Left ventricle myocardium superior (tissue), 1 donor: Measurements from ENCODE around the gene SDK2. TPM values are rescaled to one million over a fixed set of nuclear protein-coding genes. Genes with fewer than 3 reads are reported as not detected.

ENCODE experiments used
- ATAC-seq: fragments of 200-7000 bp; cut with Tn5 transposase; one replicate; pipeline ENCODE4 v1.9.1; 2020; ENCODE audit warnings: mild to moderate bottlenecking, moderate library complexity
- DNase-seq: peaks from one replicate; pipeline ENCODE4 v3.0.0-alpha.2; 2020
- intact Hi-C: fragments of 100-400 bp; cut with micrococcal nuclease; formaldehyde crosslinking; loops from one replicate; pipeline ENCODE4 v1.11.0; 2022
- total RNA-seq: library from RNA; stranded (reverse); fragmentation: NEBNext Ultra II Directional; extraction: Animal tissue kit (Norgen Biotek cat#: 25700); gene quantifications from one replicate; pipeline ENCODE4 v1.2.1, GENCODE V29; 2021
- donor health status: DM: no; HTN: yes; CAD: no; lungs with severe emphysema.

The SDK2 gene
- total RNA-seq, 1 donor from 2014 or later, result 1.5 TPM

DNA sequence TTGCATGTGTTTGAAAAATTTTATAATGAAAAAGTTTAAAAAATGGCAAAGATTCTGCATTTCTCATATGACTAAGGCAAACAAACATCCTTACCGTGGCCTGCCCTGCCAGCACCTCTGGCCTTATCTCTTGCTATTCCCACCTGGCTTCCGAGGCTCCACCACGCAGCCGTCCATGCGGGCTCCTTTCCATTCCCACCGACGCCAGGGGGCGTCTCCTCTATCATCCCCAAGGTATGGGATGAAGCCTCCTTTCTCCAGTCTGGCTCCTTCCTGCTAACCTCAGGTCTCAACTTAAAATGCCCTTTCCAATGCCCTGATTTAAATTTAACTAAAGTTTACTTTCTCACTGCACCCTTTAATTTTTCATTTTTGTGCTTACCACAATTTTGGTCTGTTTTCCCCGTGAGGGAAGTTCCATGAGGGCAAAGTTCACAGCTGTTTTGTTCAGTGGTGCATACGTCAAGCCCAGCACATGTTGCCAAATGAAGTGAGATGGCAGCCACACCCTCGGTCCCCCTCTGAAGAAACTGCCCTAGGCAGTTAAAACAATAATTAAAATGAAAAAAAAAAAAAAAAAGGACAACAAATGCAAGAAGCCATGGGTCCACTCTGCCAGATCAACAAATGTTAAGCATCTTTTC lies 13.3 kb upstream of the SDK2 start:
- DNase-seq (peak; percentile 76), ATAC-seq (peak; percentile 74)
- intact Hi-C loops, result no loop called here

GRCh38 chr17:73654241-73654640 lies 10.0 kb upstream of the SDK2 start:
- DNase-seq, result no peak
- intact Hi-C loops, result no loop called here
- no peak for ATAC-seq

- intact Hi-C loops, result no loop called here
Measured at GRCh38 chr17:73653810-73654209, 9.6 kb upstream of the SDK2 start.

DNA sequence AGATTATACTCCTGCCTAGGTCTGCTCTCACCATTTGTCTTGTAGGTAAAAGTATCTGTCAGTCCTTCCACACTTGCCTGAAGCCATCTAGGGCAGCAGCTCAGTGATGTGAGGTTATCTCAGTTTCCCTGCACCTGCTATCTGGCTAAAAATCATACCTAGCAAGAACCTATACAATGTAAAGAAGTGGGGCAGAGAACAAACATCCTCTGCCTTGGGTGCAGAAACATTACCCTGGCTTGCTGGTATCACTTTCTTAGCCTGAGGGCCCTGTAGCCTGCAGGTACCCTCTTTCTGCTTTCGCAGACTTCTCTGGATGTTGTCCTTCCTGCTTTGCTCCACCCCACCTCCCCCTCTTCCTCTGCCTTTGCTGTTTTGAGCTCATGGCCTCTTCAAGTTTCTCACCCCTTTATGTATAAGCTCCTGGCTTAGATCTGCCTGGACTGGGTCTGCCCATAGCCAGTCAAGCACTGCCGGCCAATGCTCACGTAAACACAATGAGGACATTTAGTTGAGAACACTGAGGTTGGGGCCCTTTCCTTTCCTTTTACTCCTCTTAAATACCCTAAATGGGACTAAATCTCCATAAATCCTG lies 8.7 kb upstream of the SDK2 start:
- no peak for DNase-seq
- intact Hi-C loops, result no loop called here

More at GRCh38 chr17:73653810-73654209, 9.6 kb upstream of the SDK2 start:
- DNase-seq (no peak), ATAC-seq (no peak)

DNA sequence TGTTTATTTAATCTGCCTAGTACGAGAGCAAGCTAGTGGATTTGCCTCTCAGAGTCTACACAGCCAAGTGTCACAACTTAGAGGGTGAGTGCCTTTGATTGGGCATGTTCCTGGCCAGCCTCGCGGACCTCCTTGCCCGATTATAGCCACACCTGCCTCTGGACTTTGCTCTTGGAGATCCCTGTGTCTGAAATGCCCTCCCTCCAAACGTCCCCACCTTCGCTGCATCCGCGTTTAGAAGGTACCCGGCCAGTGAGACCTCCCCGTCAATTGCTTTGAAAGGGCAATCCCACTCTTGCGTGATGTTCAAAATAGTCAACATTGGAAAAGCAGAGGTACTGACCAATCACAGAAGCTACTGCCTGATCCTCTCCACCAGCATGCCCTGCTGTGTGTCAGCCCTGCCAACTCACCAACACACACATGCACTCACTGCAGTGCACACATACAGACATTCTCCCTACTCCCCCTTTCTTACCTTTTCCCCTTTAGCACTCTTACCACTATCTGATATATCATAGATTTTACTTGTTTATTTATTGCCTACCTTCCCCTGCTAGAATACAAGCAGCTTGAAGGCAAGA lies 6.5 kb upstream of the SDK2 start:
- DNase-seq (no peak), ATAC-seq (no peak)
- intact Hi-C loops, result no loop called here

More for the DNA sequence above, 8.7 kb upstream of the SDK2 start:
- ATAC-seq, result no peak

DNA sequence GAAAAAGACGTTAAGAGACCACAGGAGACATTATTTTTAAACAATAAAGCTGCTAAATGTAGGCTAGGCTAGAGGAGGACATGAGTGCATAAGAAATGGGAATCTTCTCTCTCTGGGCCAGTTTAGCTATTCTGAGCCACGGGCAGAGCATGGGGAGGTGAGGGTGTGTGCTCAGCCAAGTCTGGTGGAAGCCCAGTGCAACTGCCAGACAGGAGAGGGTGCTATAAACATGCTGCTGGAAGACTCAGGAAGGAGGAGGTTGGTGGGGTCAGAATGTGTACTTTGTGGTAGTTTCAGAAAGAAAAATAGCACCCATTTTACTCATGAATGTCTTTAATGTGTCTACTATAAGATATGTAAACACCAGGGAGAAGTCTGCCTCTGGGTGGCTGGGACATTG lies 5.9 kb upstream of the SDK2 start:
- DNase-seq (no peak), ATAC-seq (peak; percentile 77)
- intact Hi-C loops, result no loop called here

GRCh38 chr17:73648974-73649373 lies 4.7 kb upstream of the SDK2 start:
- intact Hi-C loops, result no loop called here
- ATAC-seq (no peak), DNase-seq (no peak)

DNA sequence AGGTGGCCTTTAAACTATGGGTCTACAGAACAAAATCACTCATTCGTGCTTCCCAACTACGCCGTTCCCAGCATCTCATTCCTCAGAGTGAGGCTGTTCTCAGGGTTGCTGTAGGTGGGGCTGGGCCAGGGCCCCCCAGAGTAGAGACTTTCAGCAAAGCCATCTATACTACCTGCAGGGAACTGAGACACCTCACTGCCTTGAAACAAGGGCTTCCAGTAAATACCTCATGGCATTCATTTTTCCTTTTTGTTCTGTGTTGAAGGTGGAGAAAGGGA lies 4.2 kb upstream of the SDK2 start:
- intact Hi-C loops, result no loop called here
- ATAC-seq (no peak), DNase-seq (no peak)

DNA sequence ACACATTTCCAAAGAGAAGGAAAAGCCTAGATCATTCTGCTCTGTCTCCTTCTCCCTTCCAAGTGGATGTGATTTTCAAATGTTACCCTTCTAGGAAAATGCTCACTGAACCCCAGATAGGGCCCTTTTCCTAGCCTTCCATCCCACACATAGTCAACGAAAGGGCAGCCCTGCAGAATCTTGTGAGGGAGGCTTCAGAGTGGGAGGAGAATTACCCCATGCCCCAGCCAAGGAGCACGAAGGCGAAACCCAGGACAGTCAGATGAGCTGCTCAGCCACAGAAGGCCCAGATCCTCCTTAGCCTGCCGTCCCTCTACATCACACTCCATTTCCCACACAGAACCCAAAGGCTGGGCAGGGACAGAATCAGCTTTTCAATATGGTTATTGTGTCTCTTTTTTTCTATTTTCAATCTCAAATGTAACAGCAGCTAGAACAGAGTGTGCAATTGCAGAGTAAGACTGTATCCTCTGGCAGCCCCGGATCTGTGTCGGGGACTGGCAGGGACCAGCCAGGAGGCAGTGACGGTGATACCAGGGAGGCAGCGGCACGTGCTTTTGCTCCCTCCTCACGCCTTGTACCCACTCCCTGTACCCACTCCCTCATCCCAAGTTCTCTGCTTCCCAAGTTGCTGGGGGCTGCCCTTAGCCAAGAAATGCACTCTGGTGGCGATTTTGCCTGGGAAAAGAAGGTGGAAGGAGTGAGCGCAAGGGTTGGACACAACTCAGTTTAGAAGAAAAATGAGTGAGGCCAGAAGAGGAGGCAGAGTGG lies 3.7 kb upstream of the SDK2 start:
- no peak for ATAC-seq
- intact Hi-C loops, result no loop called here
- no peak for DNase-seq

- intact Hi-C loops, result no loop called here
- no peak for ATAC-seq
Measured at GRCh38 chr17:73647301-73647695, 3.1 kb upstream of the SDK2 start.

DNA sequence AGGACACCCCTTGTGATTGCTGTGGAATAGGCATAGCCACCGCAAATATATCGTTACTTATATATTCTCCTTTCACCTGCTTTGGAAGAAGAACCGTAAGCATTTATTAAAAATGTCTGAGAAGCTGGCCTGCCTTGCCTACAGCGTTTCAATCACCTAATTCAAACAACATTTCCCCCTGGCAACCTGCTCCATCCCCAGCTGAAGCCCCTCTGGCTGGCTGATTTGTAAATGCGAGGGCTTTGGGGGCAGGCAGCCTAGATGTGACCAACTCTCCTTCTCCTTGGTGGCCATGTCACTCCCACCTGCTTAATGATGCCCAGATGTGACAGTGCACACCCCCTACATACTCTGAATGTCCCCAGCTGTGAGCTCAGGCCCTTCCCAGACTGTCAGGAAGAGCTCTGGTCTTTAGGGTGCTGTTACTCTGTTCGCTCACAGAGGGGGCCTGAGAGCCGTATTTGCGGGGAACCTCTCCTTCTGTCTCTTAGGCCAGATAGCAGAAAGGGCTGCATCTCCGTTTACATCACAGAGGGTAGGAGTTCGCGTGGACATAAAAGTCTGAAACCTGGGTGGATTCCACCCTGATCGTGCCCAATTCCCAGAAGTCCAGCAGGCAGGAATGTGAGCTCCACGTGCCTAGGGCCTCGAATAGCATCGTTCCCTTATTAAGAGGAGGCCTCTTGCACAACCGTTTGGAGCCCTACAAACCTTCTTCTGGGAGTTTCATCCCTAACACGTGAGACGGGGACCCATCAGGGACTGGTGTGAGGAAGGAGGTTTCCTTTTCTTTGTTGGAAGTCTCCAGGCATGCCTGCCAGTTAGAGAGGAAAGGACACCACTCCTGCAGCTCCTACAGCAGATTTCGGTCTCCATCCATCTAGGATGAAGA lies 2.4 kb upstream of the SDK2 start:
- intact Hi-C loops, result no loop called here
- no peak for DNase-seq
- ATAC-seq, result no peak

More at GRCh38 chr17:73647301-73647695, 3.1 kb upstream of the SDK2 start:
- no peak for DNase-seq

DNA sequence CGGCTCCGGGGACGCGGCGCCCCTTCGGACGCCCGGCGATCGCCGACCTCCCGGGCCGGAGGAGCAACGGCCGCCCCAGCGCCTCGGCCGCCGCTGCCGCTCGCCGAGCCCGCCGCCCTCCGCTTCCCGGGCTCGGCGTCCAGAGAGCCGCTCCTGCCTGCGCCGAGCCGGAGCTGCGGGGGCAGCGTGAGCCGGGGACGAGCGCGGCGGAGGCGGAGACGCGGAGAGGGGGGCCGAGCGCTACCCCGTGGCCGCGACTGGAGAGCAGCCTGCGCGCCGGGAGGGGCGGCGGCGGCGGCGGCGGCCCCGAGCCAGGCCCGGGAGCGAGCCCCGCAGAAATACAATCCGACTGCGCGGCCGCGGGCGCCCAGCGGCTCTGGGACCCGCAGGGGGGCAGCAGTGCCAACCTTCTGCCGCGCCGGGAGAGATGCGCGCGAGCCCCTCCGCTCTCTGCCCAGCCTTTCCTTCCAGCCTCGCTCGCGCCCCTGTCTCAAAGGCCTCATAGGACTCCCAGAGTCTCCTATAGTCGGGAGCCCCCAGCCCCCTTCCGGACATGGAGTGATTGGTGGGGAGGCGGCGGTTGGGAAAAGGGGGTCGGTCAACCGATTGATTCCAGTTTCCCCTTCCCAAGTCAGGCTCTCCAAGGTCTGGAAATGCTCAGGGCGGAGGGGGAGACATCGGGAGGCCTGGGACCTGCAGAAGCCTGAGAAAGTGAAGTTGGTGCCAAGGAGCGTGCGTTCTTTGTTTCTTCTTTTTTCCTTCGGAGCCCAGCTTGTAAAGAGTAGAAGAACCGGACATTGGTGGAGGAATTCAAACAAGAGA lies 1.0 kb upstream of the SDK2 start:
- intact Hi-C loops, result no loop called here
- DNase-seq (peak; percentile 75), ATAC-seq (peak; percentile 88)

- intact Hi-C loops, result no loop called here
- DNase-seq, result no peak
- ATAC-seq, result no peak
Measured at GRCh38 chr17:73643852-73644144, 447 bp downstream of the SDK2 start.

DNA sequence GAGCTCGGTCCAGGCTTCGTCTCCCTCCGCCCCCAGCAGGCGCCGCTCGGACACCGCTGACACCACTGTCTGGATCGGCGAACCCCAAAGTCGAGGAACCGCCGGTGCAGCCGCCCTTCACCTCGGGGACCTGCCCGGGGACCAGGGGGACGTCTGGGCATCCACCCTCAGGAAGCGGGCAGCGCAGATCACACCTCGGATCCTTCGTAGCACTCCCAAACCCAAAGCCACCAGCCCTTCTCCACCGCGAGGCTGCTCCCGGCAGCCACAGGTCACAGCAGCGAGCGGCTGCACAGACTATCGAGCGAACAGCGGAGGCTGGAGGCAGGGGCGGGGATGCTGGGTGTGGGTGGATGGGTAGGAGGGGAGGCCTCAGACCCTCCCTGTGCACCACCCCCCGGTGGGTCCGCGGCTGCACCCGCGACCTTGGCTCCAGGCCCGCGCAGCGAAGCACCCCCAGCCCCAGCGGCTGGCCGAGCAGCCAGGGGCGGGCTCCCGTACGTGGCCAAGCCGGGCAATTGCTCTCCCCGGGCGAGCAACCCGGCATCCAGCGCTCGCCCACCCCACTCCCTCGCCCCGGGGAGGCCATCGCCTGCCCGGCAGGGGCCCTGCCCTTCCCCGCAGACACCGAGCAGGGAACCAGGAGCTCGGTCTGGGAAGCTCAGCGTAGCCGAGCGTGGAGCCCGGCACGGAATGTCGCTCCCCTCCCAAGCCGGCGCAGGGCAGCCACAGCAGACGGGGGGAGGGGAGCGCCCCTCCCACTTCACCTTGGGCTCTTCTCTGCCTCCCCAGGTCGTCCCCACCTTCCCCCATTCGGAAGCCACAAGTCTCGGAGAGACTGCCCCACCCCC lies 1.0 kb downstream of the SDK2 start:
- intact Hi-C loops, result no loop called here
- peak; percentile 50 for DNase-seq

GRCh38 chr17:73642659-73643000 lies 1.6 kb downstream of the SDK2 start:
- DNase-seq (no peak), ATAC-seq (no peak)
- intact Hi-C loops, result no loop called here

More for the DNA sequence above, 1.0 kb downstream of the SDK2 start:
- peak; percentile 61 for ATAC-seq

DNA sequence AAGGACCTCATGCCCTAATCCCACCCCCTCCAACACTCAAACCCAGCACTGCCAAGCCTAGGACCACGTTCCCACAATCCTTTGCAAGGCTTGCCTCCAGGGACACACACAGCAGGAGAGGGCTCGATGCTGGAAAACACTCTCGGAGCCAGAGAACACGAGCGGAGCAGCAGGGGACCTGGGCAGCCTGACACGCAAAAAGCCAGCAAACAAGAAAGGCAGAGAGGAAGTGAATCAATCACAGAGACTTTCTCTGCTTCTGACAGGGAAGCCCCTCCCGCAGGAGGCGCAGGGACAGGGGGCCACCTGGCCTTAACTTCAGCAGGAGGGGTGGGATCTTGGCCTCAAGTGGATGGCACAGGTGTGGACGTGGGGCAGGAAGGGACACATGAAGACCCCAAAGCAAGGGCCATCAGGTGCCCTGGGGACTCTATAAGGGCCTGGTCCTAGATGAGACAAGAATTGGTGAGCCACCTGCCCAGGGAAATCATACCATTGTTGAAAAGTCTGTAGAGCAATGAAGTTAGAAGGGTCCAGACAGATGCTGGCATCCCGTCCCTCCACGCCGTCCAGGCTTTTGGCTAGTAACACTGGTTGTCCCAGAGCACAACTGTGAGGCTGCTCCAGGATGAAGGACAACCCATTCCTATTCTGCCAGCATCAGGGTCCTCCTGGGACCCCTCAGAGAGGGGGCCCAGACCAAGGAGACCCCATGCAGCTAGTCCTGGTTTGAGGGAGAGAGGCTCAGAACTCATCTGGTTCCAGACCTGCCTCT lies 2.2 kb downstream of the SDK2 start:
- no peak for ATAC-seq
- DNase-seq, result no peak
- intact Hi-C loops, result no loop called here

DNA sequence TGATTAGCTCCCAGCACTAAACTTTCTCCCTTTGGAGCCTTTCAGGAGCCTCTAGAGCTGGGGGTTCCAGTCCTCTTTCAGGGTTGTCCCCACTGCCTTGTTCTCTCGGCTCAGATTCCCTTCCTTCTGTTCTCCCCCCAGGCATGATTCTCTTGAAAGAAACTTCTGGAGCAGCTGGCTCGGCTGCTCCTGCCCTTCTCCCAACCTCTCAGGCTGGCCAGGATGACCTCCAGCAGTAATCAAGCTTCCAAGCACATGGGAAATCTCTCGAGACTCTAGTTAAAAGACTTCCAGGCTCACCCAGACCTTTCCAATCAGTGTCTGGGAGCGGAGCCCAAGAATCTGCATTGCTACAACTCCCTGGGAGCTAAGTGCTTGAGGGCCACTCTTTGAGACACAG lies 3.6 kb downstream of the SDK2 start:
- DNase-seq, result no peak
- intact Hi-C loops, result no loop called here
- no peak for ATAC-seq
